CD4-positive, alpha-beta T cell treated with Interleukin-6 at 100 ng/mL for 8 hours (primary cell): ENCODE measurements around the gene C16orf78.
A peak's percentile ranks its signal among the peaks of the same experiment; 100 is the strongest.

Experiments
- DNase-seq: peaks from one replicate; pipeline ENCODE4 v3.0.0-alpha.2; 2020; ENCODE audit warnings: mixed read lengths, low spot score

Gene C16orf78

GRCh38 chr16:49431591-49432290, 58.1 kb downstream of the C16orf78 start:
- DNase-seq, result no peak

GRCh38 chr16:49434733-49435132, 61.1 kb downstream of the C16orf78 start:
- no peak for DNase-seq

GRCh38 chr16:49436181-49436580, 62.6 kb downstream of the C16orf78 start:
- no peak for DNase-seq

- no peak for DNase-seq
Observed at GRCh38 chr16:49437344-49437743, 63.7 kb downstream of the C16orf78 start.

GRCh38 chr16:49439050-49439449, 65.4 kb downstream of the C16orf78 start:
- DNase-seq, result no peak

- no peak for DNase-seq
Observed at GRCh38 chr16:49439676-49440075, 66.1 kb downstream of the C16orf78 start.

- no peak for DNase-seq
Observed at GRCh38 chr16:49440156-49441065, 66.8 kb downstream of the C16orf78 start.

GRCh38 chr16:49441366-49441780, 67.8 kb downstream of the C16orf78 start:
- peak; percentile 87 for DNase-seq

GRCh38 chr16:49442805-49443204, 69.2 kb downstream of the C16orf78 start:
- no peak for DNase-seq

- DNase-seq, result no peak
Observed at GRCh38 chr16:49443576-49443975, 70.0 kb downstream of the C16orf78 start.

- DNase-seq, result no peak
Observed at GRCh38 chr16:49446805-49447204, 73.2 kb downstream of the C16orf78 start.
